Measurements from ENCODE around the gene GNG13. TPM values are rescaled to one million over a fixed set of nuclear protein-coding genes. Genes with fewer than 3 reads are reported as not detected.

The GNG13 gene
- total RNA-seq, 1 experiment from 2014 or later = 0.23 TPM

DNA sequence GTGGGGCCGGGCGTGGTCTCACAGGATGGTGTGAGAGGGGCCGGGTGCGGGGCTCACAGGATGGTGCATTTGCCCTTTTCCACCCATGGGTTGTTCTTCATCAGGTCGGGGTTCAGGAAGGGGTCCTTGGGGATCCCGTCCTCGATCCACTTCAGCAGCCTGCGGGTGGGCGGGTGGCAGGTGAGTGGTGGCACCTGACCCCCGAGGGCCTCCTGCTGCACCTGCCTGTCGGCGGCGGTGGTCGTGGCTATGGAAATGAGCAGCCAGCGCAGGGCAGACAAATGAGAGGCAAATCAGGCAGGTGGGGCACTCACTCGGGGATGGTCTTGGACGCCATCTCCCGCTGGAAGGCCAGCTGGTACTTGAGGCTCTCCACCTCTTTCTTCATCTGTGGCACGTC, 1.9 kb downstream of the GNG13 start:
- CTCF ChIA-PET = no interaction called here
- no peak overlapping the region for H3K4me3 ChIP-seq (ENCODE audit: low read depth in 2 of 2, low read length in 2 of 2)
- BruUV-seq (replicated peaks) = no TSS peak
- no peak for ATAC-seq
- H3K4me1 ChIP-seq (ENCODE audit: control insufficient read depth, insufficient read depth, low read length) = peaks cover 39% of the 10 kb centered on the region
- POLR2A ChIA-PET = no interaction called here
- intact Hi-C loops (cut with micrococcal nuclease; ENCODE audit: unreplicated experiment) (no loop called here), in situ Hi-C loops (cut with HindIII; ENCODE audit: low pct_unique_long_range_greater_than_20kb, low sequenced_read_pairs) (no loop called here)
- no peaks in the 10 kb centered on the region for H3K9me3 ChIP-seq (ENCODE audit: control insufficient read depth, insufficient read depth, low read depth, low read length)
- no peak overlapping the region for H3K27ac ChIP-seq (ENCODE audit: low read length)
- no peaks in the 10 kb centered on the region for H3K36me3 ChIP-seq (ENCODE audit: control insufficient read depth, insufficient read depth, low read length)
- H3K27me3 ChIP-seq (ENCODE audit: control insufficient read depth, insufficient read depth, low read length) = no peaks in the 10 kb centered on the region
- no peak for DNase-seq (ENCODE audit: low read depth, low spot score)
- TF ChIP-seq TCF7L2 (IDR thresholded peaks at IDR 0.05; ENCODE audit: low read depth, low read length) (no peak), SIN3A (IDR thresholded peaks at IDR 0.05; ENCODE audit: borderline replicate concordance, insufficient read depth, low read depth, low read length) (no peak), POLR2AphosphoS5 (IDR thresholded peaks at IDR 0.05; ENCODE audit: low read depth, low read length) (no peak)
- TF ChIP-seq, protein P1, sequence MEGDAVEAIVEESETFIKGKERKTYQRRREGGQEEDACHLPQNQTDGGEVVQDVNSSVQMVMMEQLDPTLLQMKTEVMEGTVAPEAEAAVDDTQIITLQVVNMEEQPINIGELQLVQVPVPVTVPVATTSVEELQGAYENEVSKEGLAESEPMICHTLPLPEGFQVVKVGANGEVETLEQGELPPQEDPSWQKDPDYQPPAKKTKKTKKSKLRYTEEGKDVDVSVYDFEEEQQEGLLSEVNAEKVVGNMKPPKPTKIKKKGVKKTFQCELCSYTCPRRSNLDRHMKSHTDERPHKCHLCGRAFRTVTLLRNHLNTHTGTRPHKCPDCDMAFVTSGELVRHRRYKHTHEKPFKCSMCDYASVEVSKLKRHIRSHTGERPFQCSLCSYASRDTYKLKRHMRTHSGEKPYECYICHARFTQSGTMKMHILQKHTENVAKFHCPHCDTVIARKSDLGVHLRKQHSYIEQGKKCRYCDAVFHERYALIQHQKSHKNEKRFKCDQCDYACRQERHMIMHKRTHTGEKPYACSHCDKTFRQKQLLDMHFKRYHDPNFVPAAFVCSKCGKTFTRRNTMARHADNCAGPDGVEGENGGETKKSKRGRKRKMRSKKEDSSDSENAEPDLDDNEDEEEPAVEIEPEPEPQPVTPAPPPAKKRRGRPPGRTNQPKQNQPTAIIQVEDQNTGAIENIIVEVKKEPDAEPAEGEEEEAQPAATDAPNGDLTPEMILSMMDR (IDR thresholded peaks at IDR 0.05) = no peak
- TF ChIP-seq, protein P2, sequence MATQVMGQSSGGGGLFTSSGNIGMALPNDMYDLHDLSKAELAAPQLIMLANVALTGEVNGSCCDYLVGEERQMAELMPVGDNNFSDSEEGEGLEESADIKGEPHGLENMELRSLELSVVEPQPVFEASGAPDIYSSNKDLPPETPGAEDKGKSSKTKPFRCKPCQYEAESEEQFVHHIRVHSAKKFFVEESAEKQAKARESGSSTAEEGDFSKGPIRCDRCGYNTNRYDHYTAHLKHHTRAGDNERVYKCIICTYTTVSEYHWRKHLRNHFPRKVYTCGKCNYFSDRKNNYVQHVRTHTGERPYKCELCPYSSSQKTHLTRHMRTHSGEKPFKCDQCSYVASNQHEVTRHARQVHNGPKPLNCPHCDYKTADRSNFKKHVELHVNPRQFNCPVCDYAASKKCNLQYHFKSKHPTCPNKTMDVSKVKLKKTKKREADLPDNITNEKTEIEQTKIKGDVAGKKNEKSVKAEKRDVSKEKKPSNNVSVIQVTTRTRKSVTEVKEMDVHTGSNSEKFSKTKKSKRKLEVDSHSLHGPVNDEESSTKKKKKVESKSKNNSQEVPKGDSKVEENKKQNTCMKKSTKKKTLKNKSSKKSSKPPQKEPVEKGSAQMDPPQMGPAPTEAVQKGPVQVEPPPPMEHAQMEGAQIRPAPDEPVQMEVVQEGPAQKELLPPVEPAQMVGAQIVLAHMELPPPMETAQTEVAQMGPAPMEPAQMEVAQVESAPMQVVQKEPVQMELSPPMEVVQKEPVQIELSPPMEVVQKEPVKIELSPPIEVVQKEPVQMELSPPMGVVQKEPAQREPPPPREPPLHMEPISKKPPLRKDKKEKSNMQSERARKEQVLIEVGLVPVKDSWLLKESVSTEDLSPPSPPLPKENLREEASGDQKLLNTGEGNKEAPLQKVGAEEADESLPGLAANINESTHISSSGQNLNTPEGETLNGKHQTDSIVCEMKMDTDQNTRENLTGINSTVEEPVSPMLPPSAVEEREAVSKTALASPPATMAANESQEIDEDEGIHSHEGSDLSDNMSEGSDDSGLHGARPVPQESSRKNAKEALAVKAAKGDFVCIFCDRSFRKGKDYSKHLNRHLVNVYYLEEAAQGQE (IDR thresholded peaks at IDR 0.05; ENCODE audit: insufficient read depth in 1 of 2, low read depth in 2 of 2, low read length in 1 of 2) = no peak

DNA sequence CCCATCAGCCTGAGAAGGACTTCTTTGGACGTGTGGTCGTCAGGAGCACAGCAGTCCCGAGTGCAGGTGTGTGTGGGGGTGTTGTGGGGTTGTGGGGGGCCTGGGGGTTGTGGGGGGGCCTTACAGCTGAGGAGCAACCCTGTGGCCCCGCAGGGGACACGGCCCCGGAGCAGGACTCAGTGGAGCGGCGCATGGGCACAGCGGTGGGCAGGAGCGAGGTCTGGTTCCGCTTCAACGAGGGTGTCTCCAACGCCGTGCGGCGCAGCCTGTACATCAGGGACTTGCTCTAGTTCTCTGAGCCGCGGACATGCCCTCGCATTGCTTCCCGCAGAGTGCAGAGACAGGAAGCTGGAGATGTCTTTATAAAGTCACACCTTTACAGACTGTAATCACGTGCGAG, 2.8 kb downstream of the GNG13 start:
- ATAC-seq (no peak), DNase-seq (ENCODE audit: low read depth, low spot score) (no peak)
- TF ChIP-seq, protein P2 (IDR thresholded peaks at IDR 0.05; ENCODE audit: insufficient read depth in 1 of 2, low read depth in 2 of 2, low read length in 1 of 2) = no peak
- TF ChIP-seq TCF7L2 (IDR thresholded peaks at IDR 0.05; ENCODE audit: low read depth, low read length) (no peak), POLR2AphosphoS5 (IDR thresholded peaks at IDR 0.05; ENCODE audit: low read depth, low read length) (no peak)
- no TSS peak for BruUV-seq (replicated peaks)
- Histone ChIP-seq H3K4me3 (ENCODE audit: low read depth in 2 of 2, low read length in 2 of 2) (no peak overlapping the region), H3K36me3 (ENCODE audit: control insufficient read depth, insufficient read depth, low read length) (no peaks in the 10 kb centered on the region), H3K27ac (ENCODE audit: low read length) (no peak overlapping the region), H3K27me3 (ENCODE audit: control insufficient read depth, insufficient read depth, low read length) (no peaks in the 10 kb centered on the region), H3K4me1 (ENCODE audit: control insufficient read depth, insufficient read depth, low read length) (peaks cover 33% of the 10 kb centered on the region), H3K9me3 (ENCODE audit: control insufficient read depth, insufficient read depth, low read depth, low read length) (no peaks in the 10 kb centered on the region)
- CTCF ChIA-PET = no interaction called here
- intact Hi-C loops (cut with micrococcal nuclease; ENCODE audit: unreplicated experiment) = no loop called here
- in situ Hi-C loops (cut with HindIII; ENCODE audit: low pct_unique_long_range_greater_than_20kb, low sequenced_read_pairs) = no loop called here
- POLR2A ChIA-PET = interaction anchor here (0.6 kb wide), 1 partner anchor 377 kb away, joined by 5 read pairs; no protein-coding TSS in a partner anchor

All from Panc1 (cell line).